IMR-90 (cell line): Measurements from ENCODE around the gene PRR29. TPM values are rescaled to one million over a fixed set of nuclear protein-coding genes. Genes with fewer than 3 reads are reported as not detected.

Experiments
- ATAC-seq: fragments of 200-7000 bp; cut with Tn5 transposase; 2 replicates; pipeline ENCODE4 v1.9.1; 2020; ENCODE audit warnings: low read depth, mild to moderate bottlenecking, moderate library complexity
- BruUV-seq: library from RNA; stranded (reverse); fragments of 400-500 nt; replicated peaks from 2 replicates; lab custom pipeline; 2021; lab: Mats Ljungman, UMichigan
- CTCF ChIA-PET: fragments of 300-600 bp; formaldehyde crosslinking; extraction: SDS; loops from one replicate; lab custom pipeline; 2021; ENCODE audit warnings: antibody characterized with exemption; lab: Yijun Ruan, JAX
- POLR2A ChIA-PET: fragments of 300-600 bp; sonication (Branson Sonifier 250); formaldehyde crosslinking; loops from one replicate; lab custom pipeline; 2022; ENCODE audit warnings: antibody characterized with exemption; ENCODE audit not compliant: unreplicated experiment; lab: Charles Lee
- DNase-seq: peaks from one replicate; pipeline ENCODE4 v3.0.0; 2013
- H2AFZ ChIP-seq: replicated peaks from 2 replicates; pipeline ENCODE3; 2013; ENCODE audit warnings: low read length, mild to moderate bottlenecking; ENCODE audit not compliant: poor library complexity
- H2AK5ac ChIP-seq: 2 replicates; pipeline ENCODE4 v1.6.1; 2013; ENCODE audit warnings: low read depth, low read length, inconsistent platforms
- H2AK9ac ChIP-seq: replicated peaks from 2 replicates; pipeline ENCODE3; 2013; ENCODE audit warnings: mild to moderate bottlenecking, low read depth, low read length, moderate library complexity; ENCODE audit not compliant: poor library complexity
- H2BK120ac ChIP-seq: 2 replicates; pipeline ENCODE4 v1.6.1; 2013; ENCODE audit warnings: low read depth, low read length, inconsistent platforms
- H2BK15ac ChIP-seq: 3 replicates; pipeline ENCODE4 v1.6.1; 2013; ENCODE audit warnings: low read depth, low read length, inconsistent platforms
- H2BK20ac ChIP-seq: 2 replicates; pipeline ENCODE4 v1.6.1; 2013; ENCODE audit warnings: low read depth, mild to moderate bottlenecking, inconsistent platforms, low read length, moderate library complexity
- H2BK5ac ChIP-seq: 2 replicates; pipeline ENCODE4 v1.6.1; 2013; ENCODE audit warnings: mild to moderate bottlenecking, low read depth, low read length, inconsistent platforms; ENCODE audit not compliant: poor library complexity, severe bottlenecking
- H3K14ac ChIP-seq: replicated peaks from 2 replicates; pipeline ENCODE4 v1.6.1; 2013; ENCODE audit warnings: low read depth, low read length, inconsistent platforms
- H3K18ac ChIP-seq: 2 replicates; pipeline ENCODE4 v1.6.1; 2013; ENCODE audit warnings: low read depth, low read length, control low read depth
- H3K23ac ChIP-seq: 2 replicates; pipeline ENCODE4 v1.6.1; 2013; ENCODE audit warnings: low read depth, low read length, inconsistent platforms
- H3K27ac ChIP-seq: 2 replicates; pipeline ENCODE4 v1.5.1; 2013; ENCODE audit warnings: mild to moderate bottlenecking, control low read depth, low read length; ENCODE audit not compliant: insufficient read depth
- H3K27me3 ChIP-seq: 2 replicates; pipeline ENCODE4 v1.6.1; 2013; ENCODE audit warnings: low read length; ENCODE audit not compliant: control insufficient read depth, insufficient read depth
- H3K36me3 ChIP-seq: 2 replicates; pipeline ENCODE4 v1.6.1; 2013; ENCODE audit warnings: low read length, mixed read lengths; ENCODE audit not compliant: control insufficient read depth, insufficient read depth
- H3K4ac ChIP-seq: 2 replicates; pipeline ENCODE4 v1.6.1; 2013; ENCODE audit warnings: low read depth, low read length, inconsistent platforms
- H3K4me1 ChIP-seq: 2 replicates; pipeline ENCODE4 v1.6.1; 2013; ENCODE audit warnings: low read length, mixed read lengths; ENCODE audit not compliant: control insufficient read depth, insufficient read depth
- H3K4me2 ChIP-seq: 2 replicates; pipeline ENCODE4 v1.6.1; 2013; ENCODE audit warnings: low read depth, mild to moderate bottlenecking, control low read depth, low read length, moderate library complexity
- H3K4me3 ChIP-seq: 2 replicates; pipeline ENCODE4 v1.5.1; 2013; ENCODE audit warnings: low read depth, mild to moderate bottlenecking, control low read depth, low read length, moderate library complexity; ENCODE audit not compliant: insufficient read depth
- H3K56ac ChIP-seq: 2 replicates; pipeline ENCODE4 v1.6.1; 2013; ENCODE audit warnings: low read length, inconsistent platforms; ENCODE audit not compliant: insufficient read depth; ENCODE audit errors: extremely low read depth
- H3K79me1 ChIP-seq, 2 experiments: 2 replicates each; pipeline ENCODE4 v1.6.1; 2013; ENCODE audit warnings: low read length in 2 of 2, inconsistent platforms in 1 of 2, low read depth in 1 of 2
- H3K9ac ChIP-seq: 2 replicates; pipeline ENCODE4 v1.6.1; 2013; ENCODE audit warnings: low read depth, low read length, control low read depth
- H3K9me1 ChIP-seq: 2 replicates; pipeline ENCODE4 v1.6.1; 2013; ENCODE audit warnings: low read length, inconsistent platforms; ENCODE audit not compliant: insufficient read depth
- H3K9me3 ChIP-seq: 2 replicates; pipeline ENCODE4 v1.6.1; 2013; ENCODE audit warnings: low read length; ENCODE audit not compliant: control insufficient read depth, insufficient read depth
- H4K20me1 ChIP-seq: 2 replicates; pipeline ENCODE4 v1.6.1; 2013; ENCODE audit warnings: low read length, inconsistent platforms; ENCODE audit not compliant: insufficient read depth
- H4K5ac ChIP-seq: 2 replicates; pipeline ENCODE4 v1.6.1; 2013; ENCODE audit warnings: mild to moderate bottlenecking, low read depth, low read length, control low read depth
- H4K8ac ChIP-seq, 2 experiments: 2 replicates each; pipeline ENCODE4 v1.6.1; 2013; ENCODE audit warnings: low read depth in 2 of 2, low read length in 2 of 2, control low read depth in 1 of 2, inconsistent platforms in 1 of 2
- H4K91ac ChIP-seq: 2 replicates; pipeline ENCODE4 v1.6.1; 2013; ENCODE audit warnings: low read depth, low read length, inconsistent platforms; ENCODE audit not compliant: insufficient read depth
- BHLHE40 ChIP-seq: fragments of 150-350 bp; IDR thresholded peaks from 2 replicates; pipeline ENCODE4 v1.6.1; 2016; ENCODE audit warnings: mild to moderate bottlenecking, low read depth, low read length
- CEBPB ChIP-seq: IDR thresholded peaks from 2 replicates; pipeline ENCODE4 v1.6.1; 2012; ENCODE audit warnings: low read depth, low read length, improper control_type of control experiment
- CHD1 ChIP-seq: IDR thresholded peaks from 2 replicates; pipeline ENCODE4 v1.6.1; 2012; ENCODE audit warnings: low read depth, low read length, improper control_type of control experiment
- FOS ChIP-seq: fragments of 150-350 bp; IDR thresholded peaks from 2 replicates; pipeline ENCODE4 v1.6.1; 2016; ENCODE audit warnings: low read depth, low read length
- MAZ ChIP-seq: IDR thresholded peaks from 2 replicates; pipeline ENCODE4 v1.6.1; 2012; ENCODE audit warnings: low read depth, mild to moderate bottlenecking, low read length, improper control_type of control experiment, moderate library complexity, borderline replicate concordance
- MXI1 ChIP-seq: IDR thresholded peaks from 2 replicates; pipeline ENCODE4 v1.6.1; 2012; ENCODE audit warnings: low read depth, mild to moderate bottlenecking, low read length, moderate library complexity, borderline replicate concordance
- NFE2L2 ChIP-seq: fragments of 150-350 bp; IDR thresholded peaks from 2 replicates; pipeline ENCODE4 v1.6.1; 2016; ENCODE audit warnings: low read depth, mild to moderate bottlenecking, low read length
- POLR2A ChIP-seq: IDR thresholded peaks from 2 replicates; pipeline ENCODE4 v1.6.1; 2012; ENCODE audit warnings: mild to moderate bottlenecking, low read depth, low read length
- RAD21 ChIP-seq: IDR thresholded peaks from 2 replicates; pipeline ENCODE4 v1.6.1; 2012; ENCODE audit warnings: low read length, improper control_type of control experiment
- RCOR1 ChIP-seq: IDR thresholded peaks from 2 replicates; pipeline ENCODE4 v1.6.1; 2012; ENCODE audit warnings: mild to moderate bottlenecking, low read length, improper control_type of control experiment; ENCODE audit not compliant: insufficient replicate concordance
- SMC3 ChIP-seq: fragments of 150-350 bp; IDR thresholded peaks from 2 replicates; pipeline ENCODE4 v1.6.1; 2016; ENCODE audit warnings: low read depth, mild to moderate bottlenecking, antibody characterized with exemption, low read length, moderate library complexity
- WGBS, 2 experiments: methylation state at CpG; one replicate each; pipeline versions ENCODE4 v1.1.5 to v1.1.7; 2013; ENCODE audit warnings: missing lambda C conversion rate in 2 of 2; ENCODE audit not compliant: insufficient read length in 1 of 2; ENCODE audit errors: extremely low coverage in 2 of 2; 5-methylcytosine and 5-hydroxymethylcytosine counted together
- dilution Hi-C: fragments of 300-500 bp; cut with HindIII; formaldehyde crosslinking; loops from one replicate; pipeline ENCODE4 v1.14.3; 2018; ENCODE audit warnings: low sequenced_read_pairs; ENCODE audit not compliant: unreplicated experiment
- in situ Hi-C: fragments of 300-500 bp; cut with MboI; formaldehyde crosslinking; loops from 3 replicates; pipeline ENCODE4 v1.14.3; 2019; ENCODE audit warnings: low sequenced_read_pairs, inconsistent platforms, mixed read lengths
- intact Hi-C: fragments of 100-400 bp; cut with micrococcal nuclease; formaldehyde crosslinking; loops from 2 replicates; pipeline ENCODE4 v1.10.0; 2022
- polyA plus RNA-seq, 3 experiments: library from polyadenylated mRNA; depleted of rRNA; stranded (reverse); fragments of >200 nt; gene quantifications; 2 replicates each; pipeline ENCODE4 v1.2.3, GENCODE V29; 2012; ENCODE audit warnings: low replicate concordance in 1 of 3
- total RNA-seq: library from RNA; depleted of rRNA; stranded (reverse); fragments of >200 nt; gene quantifications from 2 replicates; pipeline ENCODE4 v1.2.3, GENCODE V29; 2012
- TF ChIP-seq, protein P1 (sequence below): fragments of 150-350 bp; IDR thresholded peaks from 2 replicates; pipeline ENCODE4 v1.6.1; 2016; ENCODE audit warnings: low read depth, mild to moderate bottlenecking, low read length, moderate library complexity, borderline replicate concordance
- TF ChIP-seq, protein P2 (sequence below): conservative IDR thresholded peaks from 2 replicates; pipeline ENCODE4 v1.5.1; 2012; ENCODE audit warnings: mild to moderate bottlenecking, low read depth, low read length, improper control_type of control experiment
- TF ChIP-seq, protein P3 (sequence below): fragments of 150-350 bp; IDR thresholded peaks from 2 replicates; pipeline ENCODE4 v1.6.1; 2017; ENCODE audit warnings: mild to moderate bottlenecking, antibody characterized with exemption, low read length, low read depth

PRR29 gene
- total and polyA plus RNA-seq, 2 of the 4 experiments (the other 2 are of a cell fraction) = under 0.01 to 0.17 TPM

DNA sequence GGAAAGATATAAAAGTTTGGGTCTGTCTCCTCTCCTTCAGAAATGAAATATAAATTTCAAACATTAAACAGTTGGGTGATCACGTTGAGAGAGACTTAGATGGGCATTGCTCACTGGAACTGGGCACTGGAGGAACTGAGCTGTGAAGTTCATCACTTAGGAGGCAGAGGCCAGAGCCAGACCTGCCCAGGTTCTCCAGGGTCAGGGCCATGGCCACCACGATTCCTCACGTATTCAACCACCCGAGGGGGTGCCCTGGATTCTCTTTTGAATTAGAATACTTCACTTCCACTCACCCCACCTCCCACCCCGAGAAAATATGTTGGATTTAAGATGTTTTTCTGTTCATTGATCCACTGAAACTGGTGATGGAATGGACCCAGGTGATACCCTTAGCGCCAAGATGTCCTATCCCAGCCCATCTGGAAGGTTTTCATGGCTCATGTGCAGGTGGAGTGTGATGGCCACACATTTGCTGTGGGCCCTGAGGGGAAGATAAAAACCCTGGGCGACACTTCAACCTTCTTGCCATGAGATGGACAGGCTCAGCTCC lies 6.1 kb downstream of the PRR29 start:
- Histone ChIP-seq H3K14ac (no peak overlapping the region), H4K91ac (no peak overlapping the region), H2BK20ac (no peak overlapping the region), H3K9ac (no peak overlapping the region), H4K8ac (no peak overlapping the region), H3K79me1 (no peaks in the 10 kb centered on the region), H3K4me2 (no peak overlapping the region), H3K4ac (no peak overlapping the region), H3K27ac (no peak overlapping the region), H2BK5ac (no peak overlapping the region), H3K36me3 (no peaks in the 10 kb centered on the region), H3K9me1 (peaks cover 9% of the 10 kb centered on the region), H2BK120ac (no peak overlapping the region), H2BK15ac (no peak overlapping the region), H3K9me3 (no peaks in the 10 kb centered on the region), H4K5ac (no peak overlapping the region), H3K56ac (no peak overlapping the region), H4K20me1 (no peaks in the 10 kb centered on the region), H3K23ac (no peak overlapping the region), H2AK9ac (no peak overlapping the region), H3K4me3 (no peak overlapping the region), H2AFZ (no peak overlapping the region), H3K4me1 (no peaks in the 10 kb centered on the region; the same call in 1 of the 2 replicates), H2AK5ac (no peak overlapping the region), H3K18ac (no peak overlapping the region), H3K27me3 (peaks cover 18% of the 10 kb centered on the region)
- CTCF ChIA-PET = no interaction called here
- POLR2A ChIA-PET = no interaction called here
- no peak for ATAC-seq
- no CpG with 5 or more reads among the region's 7 CpGs for WGBS, 2 experiments
- TF ChIP-seq, protein P1, sequence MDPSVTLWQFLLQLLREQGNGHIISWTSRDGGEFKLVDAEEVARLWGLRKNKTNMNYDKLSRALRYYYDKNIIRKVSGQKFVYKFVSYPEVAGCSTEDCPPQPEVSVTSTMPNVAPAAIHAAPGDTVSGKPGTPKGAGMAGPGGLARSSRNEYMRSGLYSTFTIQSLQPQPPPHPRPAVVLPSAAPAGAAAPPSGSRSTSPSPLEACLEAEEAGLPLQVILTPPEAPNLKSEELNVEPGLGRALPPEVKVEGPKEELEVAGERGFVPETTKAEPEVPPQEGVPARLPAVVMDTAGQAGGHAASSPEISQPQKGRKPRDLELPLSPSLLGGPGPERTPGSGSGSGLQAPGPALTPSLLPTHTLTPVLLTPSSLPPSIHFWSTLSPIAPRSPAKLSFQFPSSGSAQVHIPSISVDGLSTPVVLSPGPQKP = no peak
- TF ChIP-seq, protein P2, sequence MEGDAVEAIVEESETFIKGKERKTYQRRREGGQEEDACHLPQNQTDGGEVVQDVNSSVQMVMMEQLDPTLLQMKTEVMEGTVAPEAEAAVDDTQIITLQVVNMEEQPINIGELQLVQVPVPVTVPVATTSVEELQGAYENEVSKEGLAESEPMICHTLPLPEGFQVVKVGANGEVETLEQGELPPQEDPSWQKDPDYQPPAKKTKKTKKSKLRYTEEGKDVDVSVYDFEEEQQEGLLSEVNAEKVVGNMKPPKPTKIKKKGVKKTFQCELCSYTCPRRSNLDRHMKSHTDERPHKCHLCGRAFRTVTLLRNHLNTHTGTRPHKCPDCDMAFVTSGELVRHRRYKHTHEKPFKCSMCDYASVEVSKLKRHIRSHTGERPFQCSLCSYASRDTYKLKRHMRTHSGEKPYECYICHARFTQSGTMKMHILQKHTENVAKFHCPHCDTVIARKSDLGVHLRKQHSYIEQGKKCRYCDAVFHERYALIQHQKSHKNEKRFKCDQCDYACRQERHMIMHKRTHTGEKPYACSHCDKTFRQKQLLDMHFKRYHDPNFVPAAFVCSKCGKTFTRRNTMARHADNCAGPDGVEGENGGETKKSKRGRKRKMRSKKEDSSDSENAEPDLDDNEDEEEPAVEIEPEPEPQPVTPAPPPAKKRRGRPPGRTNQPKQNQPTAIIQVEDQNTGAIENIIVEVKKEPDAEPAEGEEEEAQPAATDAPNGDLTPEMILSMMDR = no peak
- TF ChIP-seq FOS (no peak), BHLHE40 (no peak), RAD21 (no peak), CHD1 (no peak), SMC3 (no peak), CEBPB (no peak), NFE2L2 (no peak), MAZ (no peak), RCOR1 (no peak), MXI1 (no peak), POLR2A (no peak)
- TF ChIP-seq, protein P3, sequence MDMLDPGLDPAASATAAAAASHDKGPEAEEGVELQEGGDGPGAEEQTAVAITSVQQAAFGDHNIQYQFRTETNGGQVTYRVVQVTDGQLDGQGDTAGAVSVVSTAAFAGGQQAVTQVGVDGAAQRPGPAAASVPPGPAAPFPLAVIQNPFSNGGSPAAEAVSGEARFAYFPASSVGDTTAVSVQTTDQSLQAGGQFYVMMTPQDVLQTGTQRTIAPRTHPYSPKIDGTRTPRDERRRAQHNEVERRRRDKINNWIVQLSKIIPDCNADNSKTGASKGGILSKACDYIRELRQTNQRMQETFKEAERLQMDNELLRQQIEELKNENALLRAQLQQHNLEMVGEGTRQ = no peak
- BruUV-seq = no TSS peak
- intact Hi-C loops = no loop called here
- in situ Hi-C loops = no loop called here
- dilution Hi-C loops = no loop called here
- no peak for DNase-seq
